ENCODE results near the gene ESF1.
A peak's percentile ranks its signal among the peaks of the same experiment; 100 is the strongest.
"Not testable (repeated sequence)": the region's sequence is repeated elsewhere in the genome, so short reads cannot be mapped to it uniquely, and the experiment has no call there.

ESF1 gene

GRCh38 chr20:13786143-13786828 is 1.6 kb upstream of the ESF1 start:
- no peak for DNase-seq

- no peak for DNase-seq
Measured at GRCh38 chr20:13784271-13784892, 337 bp downstream of the ESF1 start.

GRCh38 chr20:13783528-13783927 is 1.2 kb downstream of the ESF1 start:
- no peak for DNase-seq

GRCh38 chr20:13778827-13779226 is 5.9 kb downstream of the ESF1 start:
- DNase-seq: no peak

GRCh38 chr20:13777171-13777601 is 7.5 kb downstream of the ESF1 start:
- DNase-seq: no peak

GRCh38 chr20:13775867-13776266 is 8.9 kb downstream of the ESF1 start:
- DNase-seq: no peak

GRCh38 chr20:13772529-13772928 is 12.2 kb downstream of the ESF1 start:
- no peak for DNase-seq

GRCh38 chr20:13771853-13772453 is 12.8 kb downstream of the ESF1 start:
- DNase-seq: peak; percentile 16

- DNase-seq: no peak
Measured at GRCh38 chr20:13770141-13770540, 14.6 kb downstream of the ESF1 start.

GRCh38 chr20:13765868-13766416 is 18.8 kb downstream of the ESF1 start:
- DNase-seq: no peak

- DNase-seq: no peak
Measured at GRCh38 chr20:13765299-13765698, 19.4 kb downstream of the ESF1 start.

GRCh38 chr20:13760451-13760946 is 24.2 kb downstream of the ESF1 start:
- not testable (repeated sequence) for DNase-seq

- no peak for DNase-seq
Measured at GRCh38 chr20:13758884-13759283, 25.8 kb downstream of the ESF1 start.

GRCh38 chr20:13756551-13756950 is 28.2 kb downstream of the ESF1 start:
- DNase-seq: no peak

GRCh38 chr20:13755809-13756208 is 28.9 kb downstream of the ESF1 start:
- no peak for DNase-seq

GRCh38 chr20:13753436-13754036 is 31.2 kb downstream of the ESF1 start:
- no peak for DNase-seq

- no peak for DNase-seq
Measured at GRCh38 chr20:13749811-13750210, 34.9 kb downstream of the ESF1 start.

GRCh38 chr20:13745784-13746183 is 38.9 kb downstream of the ESF1 start:
- no peak for DNase-seq

GRCh38 chr20:13744352-13744751 is 40.4 kb downstream of the ESF1 start:
- no peak for DNase-seq

- DNase-seq: no peak
Measured at GRCh38 chr20:13741879-13742278, 42.8 kb downstream of the ESF1 start.

GRCh38 chr20:13739731-13740649 is 44.7 kb downstream of the ESF1 start:
- no peak for DNase-seq

GRCh38 chr20:13738187-13738586 is 46.5 kb downstream of the ESF1 start:
- not testable (repeated sequence) for DNase-seq

Data from CD4-positive, alpha-beta T cell treated with Interleukin-12 subunit alpha and Interleukin-12 subunit beta, for 1 hour (primary cell).